ENCODE measurements around the gene NSD2. TPM values are rescaled to one million over a fixed set of nuclear protein-coding genes. Genes with fewer than 3 reads are reported as not detected.
"Not testable (repeated sequence)": the region's sequence is repeated elsewhere in the genome, so short reads cannot be mapped to it uniquely, and the experiment has no call there.

Gene NSD2
- polyA plus RNA-seq, 3 donors = 7.3 to 12.0 (median 9.8) TPM

- WGBS, 3 donors = 94 to 99% (median 97%) methylated on average over 2 of the region's 2 CpGs
- not testable (repeated sequence) for H3K27ac ChIP-seq (ENCODE audit: low read depth, low read length)
Observed at GRCh38 chr4:2003361-2003760, 132.2 kb downstream of the NSD2 start.

- no peak overlapping the region for H3K27ac ChIP-seq (ENCODE audit: low read depth, low read length)
- WGBS, 3 donors = 95 to 97% (median 96%) methylated on average over 7 of the region's 7 CpGs
Observed at GRCh38 chr4:2006367-2006766, 135.2 kb downstream of the NSD2 start.

- 78 to 88% (median 86%) methylated on average over 15 of the region's 15 CpGs for WGBS, 3 donors
- no peak overlapping the region for H3K27ac ChIP-seq (ENCODE audit: low read depth, low read length)
Observed at GRCh38 chr4:2006956-2007653, 135.9 kb downstream of the NSD2 start.

GRCh38 chr4:2007804-2008670 is 136.8 kb downstream of the NSD2 start:
- 1% methylated on average over 48 to 57 of the region's 57 CpGs for WGBS, 3 donors
- H3K27ac ChIP-seq (ENCODE audit: low read depth, low read length) = no peak overlapping the region

- no peak overlapping the region for H3K27ac ChIP-seq (ENCODE audit: low read depth, low read length)
- WGBS, 3 donors = 1 to 2% (median 1%) methylated on average over 24 to 27 of the region's 27 CpGs
Observed at GRCh38 chr4:2008671-2008920, 137.4 kb downstream of the NSD2 start.

- WGBS, 3 donors = 0 to 1% (median 1%) methylated on average over 94 to 95 of the region's 95 CpGs
- peak within 1 kb of the TSS; percentile 92 for H3K27ac ChIP-seq (ENCODE audit: low read depth, low read length)
Observed at GRCh38 chr4:2008921-2009650, 137.9 kb downstream of the NSD2 start, which contains the start of gene NELFA. Gene NELFA (minus strand): TSS chr4:2008974. CDS start chr4:2008959, 15 bp downstream.

- 2 to 6% (median 4%) methylated on average over 23 of the region's 23 CpGs for WGBS, 3 donors
Observed at GRCh38 chr4:2009651-2010233, 138.5 kb downstream of the NSD2 start.

GRCh38 chr4:2011583-2011982 is 140.4 kb downstream of the NSD2 start:
- 59 to 90% (median 65%) methylated on average over 3 of the region's 3 CpGs for WGBS, 3 donors

More at GRCh38 chr4:2009651-2010233, 138.5 kb downstream of the NSD2 start:
- peak overlapping the region; percentile 92 for H3K27ac ChIP-seq (ENCODE audit: low read depth, low read length)

GRCh38 chr4:2015008-2015407 is 143.8 kb downstream of the NSD2 start:
- H3K27ac ChIP-seq (ENCODE audit: low read depth, low read length) = no peak overlapping the region
- 76 to 87% (median 79%) methylated on average over 4 of the region's 4 CpGs for WGBS, 3 donors

More at GRCh38 chr4:2011583-2011982, 140.4 kb downstream of the NSD2 start:
- no peak overlapping the region for H3K27ac ChIP-seq (ENCODE audit: low read depth, low read length)

GRCh38 chr4:2021358-2022018 is 150.3 kb downstream of the NSD2 start:
- 20 to 32% (median 23%) methylated on average over 15 of the region's 15 CpGs for WGBS, 3 donors
- not testable (repeated sequence) for H3K27ac ChIP-seq (ENCODE audit: low read depth, low read length)

- no peak overlapping the region for H3K27ac ChIP-seq (ENCODE audit: low read depth, low read length)
Observed at GRCh38 chr4:2024683-2025082, 153.5 kb downstream of the NSD2 start.

GRCh38 chr4:2025817-2026216 is 154.6 kb downstream of the NSD2 start:
- H3K27ac ChIP-seq (ENCODE audit: low read depth, low read length) = no peak overlapping the region

GRCh38 chr4:2027120-2027519 is 155.9 kb downstream of the NSD2 start:
- 86 to 93% (median 89%) methylated on average over 4 of the region's 4 CpGs for WGBS, 3 donors
- H3K27ac ChIP-seq (ENCODE audit: low read depth, low read length) = not testable (repeated sequence)

- not testable (repeated sequence) for H3K27ac ChIP-seq (ENCODE audit: low read depth, low read length)
Observed at GRCh38 chr4:2031161-2031560, 160.0 kb downstream of the NSD2 start.

Other genes with a start within 250 kb of the NSD2 start
- 1 to 10 TPM; 1.2 to 2.1 (median 1.5) TPM for gene FAM53A, start 187.1 kb upstream of the NSD2 start, polyA plus RNA-seq
- 10 to 100 TPM; 13.8 to 31.2 (median 24.1) TPM for gene SLBP, start 159.1 kb upstream of the NSD2 start, polyA plus RNA-seq
- gene TMEM129, start 150.1 kb upstream of the NSD2 start, polyA plus RNA-seq = 10 to 100 TPM; 23.7 to 31.8 (median 30.3) TPM
- 10 to 100 TPM in 1 of 3 donors, 1 to 10 TPM in 2; 1.9 to 16.8 (median 7.1) TPM for gene TACC3, start 149.9 kb upstream of the NSD2 start, polyA plus RNA-seq
- 10 to 100 TPM in 1 of 3 donors, 1 to 10 TPM in 2; 1.9 to 28.9 (median 2.8) TPM for gene FGFR3, start 78.1 kb upstream of the NSD2 start, polyA plus RNA-seq
- 10 to 100 TPM; 14.2 to 45.8 (median 19.9) TPM for gene LETM1, start 15.2 kb upstream of the NSD2 start, polyA plus RNA-seq
- gene NELFA, start 137.6 kb downstream of the NSD2 start, polyA plus RNA-seq = 10 to 100 TPM; 13.5 to 20.5 (median 16.9) TPM
- gene NAT8L, start 187.9 kb downstream of the NSD2 start, polyA plus RNA-seq = 10 to 100 TPM in 2 of 3 donors, 1 to 10 TPM in 1; 9.2 to 68.4 (median 11.5) TPM